GM23248 (cell line): ENCODE results near the gene CTSD. TPM values are rescaled to one million over a fixed set of nuclear protein-coding genes. Genes with fewer than 3 reads are reported as not detected.

Experiments
- DNase-seq: peaks from one replicate; pipeline ENCODE4 v3.0.0-alpha.2; 2015
- H2AFZ ChIP-seq: fragments of 200-600 bp; sonication (generic); 2 replicates; pipeline ENCODE4 v1.6.1; 2016; ENCODE audit warnings: antibody characterized with exemption
- H3F3A ChIP-seq: fragments of 200-600 bp; sonication (generic); 2 replicates; pipeline ENCODE4 v1.6.1; 2016; ENCODE audit warnings: mild to moderate bottlenecking, antibody characterized with exemption, mixed run types; ENCODE audit not compliant: insufficient read depth
- H3K27ac ChIP-seq: fragments of 200-600 bp; sonication (generic); 2 replicates; pipeline ENCODE4 v1.5.1; 2016; ENCODE audit warnings: mild to moderate bottlenecking
- H3K27me3 ChIP-seq: fragments of 200-600 bp; sonication (generic); replicated peaks from 2 replicates; pipeline ENCODE4 v1.6.1; 2016; ENCODE audit warnings: mild to moderate bottlenecking; ENCODE audit not compliant: insufficient read depth
- H3K36me3 ChIP-seq: fragments of 200-600 bp; sonication (generic); 2 replicates; pipeline ENCODE4 v1.6.1; 2016; ENCODE audit warnings: low read depth, mild to moderate bottlenecking
- H3K4me1 ChIP-seq: fragments of 200-600 bp; sonication (generic); 2 replicates; pipeline ENCODE4 v1.6.1; 2016; ENCODE audit warnings: mild to moderate bottlenecking; ENCODE audit not compliant: insufficient read depth
- H3K4me2 ChIP-seq: fragments of 200-600 bp; sonication (generic); one replicate; pipeline ENCODE4 v1.6.1; 2016; ENCODE audit warnings: mild to moderate bottlenecking; ENCODE audit not compliant: unreplicated experiment
- H3K4me3 ChIP-seq: fragments of 200-600 bp; sonication (generic); 2 replicates; pipeline ENCODE4 v1.5.1; 2016; ENCODE audit warnings: mild to moderate bottlenecking
- H3K79me2 ChIP-seq: fragments of 200-600 bp; sonication (generic); 2 replicates; pipeline ENCODE4 v1.6.1; 2016; ENCODE audit warnings: mild to moderate bottlenecking; ENCODE audit not compliant: insufficient read depth
- H3K9ac ChIP-seq: fragments of 200-600 bp; sonication (generic); 2 replicates; pipeline ENCODE4 v1.6.1; 2016; ENCODE audit warnings: mild to moderate bottlenecking
- H3K9me2 ChIP-seq: fragments of 200-600 bp; sonication (generic); 2 replicates; pipeline ENCODE4 v1.6.1; 2016; ENCODE audit warnings: mixed run types, mild to moderate bottlenecking, moderate library complexity; ENCODE audit not compliant: insufficient read depth
- H3K9me3 ChIP-seq: fragments of 200-600 bp; sonication (generic); one replicate; pipeline ENCODE4 v1.6.1; 2017; ENCODE audit warnings: low read depth
- H4K20me1 ChIP-seq: fragments of 200-600 bp; sonication (generic); 2 replicates; pipeline ENCODE4 v1.6.0; 2016; ENCODE audit not compliant: insufficient read depth
- EZH2 ChIP-seq: fragments of 200-600 bp; sonication (generic); IDR thresholded peaks from 2 replicates; pipeline ENCODE4 v1.6.1; 2018; ENCODE audit warnings: antibody characterized with exemption, mild to moderate bottlenecking; ENCODE audit not compliant: insufficient read depth, poor library complexity, severe bottlenecking
- EZH2phosphoT487 ChIP-seq: fragments of 200-600 bp; sonication (generic); IDR thresholded peaks from 2 replicates; pipeline ENCODE4 v1.6.1; 2018; ENCODE audit warnings: antibody characterized with exemption, moderate library complexity, mild to moderate bottlenecking, low read depth; ENCODE audit not compliant: insufficient read depth
- WGBS, 2 experiments: methylation state at CpG; one replicate each; pipeline ENCODE4 v1.1.6; 2015 to 2017; ENCODE audit warnings: low lambda C conversion rate in 2 of 2, low coverage in 1 of 2; ENCODE audit errors: missing lambda C conversion rate in 2 of 2; 5-methylcytosine and 5-hydroxymethylcytosine counted together
- in situ Hi-C: fragments of 300-500 bp; cut with MboI; formaldehyde crosslinking; loops from 2 replicates; pipeline ENCODE4 v1.15.0; 2020
- polyA plus RNA-seq: library from polyadenylated mRNA; unstranded; fragments of >200 nt; fragmentation: Nextera tagmentation; extraction: Ambion mirVana; gene quantifications from 2 replicates; pipeline ENCODE4 v1.2.1, GENCODE V29; 2016
- total RNA-seq: library from RNA; depleted of rRNA; stranded (reverse); fragments of >200 nt; shearing (Covaris generic); gene quantifications from 2 replicates; pipeline ENCODE4 v1.2.3, GENCODE V29; 2014

The CTSD gene
- total and polyA plus RNA-seq, 2 experiments from 2014 or later, result 305 to 321 TPM

GRCh38 chr11:1727861-1728260, 35.9 kb downstream of the CTSD start:
- Histone ChIP-seq H3K36me3 (no peaks in the 10 kb centered on the region), H3K79me2 (no peaks in the 10 kb centered on the region), H3K9me3 (no peaks in the 10 kb centered on the region), H3K4me2 (no peak overlapping the region), H4K20me1 (no peaks in the 10 kb centered on the region), H2AFZ (no peak overlapping the region), H3F3A (peaks cover 10% of the 10 kb centered on the region; the same call in 1 of the 2 replicates), H3K9ac (no peak overlapping the region), H3K27ac (no peak overlapping the region), H3K27me3 (peaks cover 52% of the 10 kb centered on the region), H3K9me2 (no peaks in the 10 kb centered on the region), H3K4me3 (no peak overlapping the region), H3K4me1 (no peaks in the 10 kb centered on the region)
- no peak for DNase-seq
- in situ Hi-C loops, result no loop called here
- 68 to 70% methylated on average over 9 of the region's 9 CpGs for WGBS, 2 experiments
- TF ChIP-seq EZH2phosphoT487 (no peak), EZH2 (no peak)

DNA sequence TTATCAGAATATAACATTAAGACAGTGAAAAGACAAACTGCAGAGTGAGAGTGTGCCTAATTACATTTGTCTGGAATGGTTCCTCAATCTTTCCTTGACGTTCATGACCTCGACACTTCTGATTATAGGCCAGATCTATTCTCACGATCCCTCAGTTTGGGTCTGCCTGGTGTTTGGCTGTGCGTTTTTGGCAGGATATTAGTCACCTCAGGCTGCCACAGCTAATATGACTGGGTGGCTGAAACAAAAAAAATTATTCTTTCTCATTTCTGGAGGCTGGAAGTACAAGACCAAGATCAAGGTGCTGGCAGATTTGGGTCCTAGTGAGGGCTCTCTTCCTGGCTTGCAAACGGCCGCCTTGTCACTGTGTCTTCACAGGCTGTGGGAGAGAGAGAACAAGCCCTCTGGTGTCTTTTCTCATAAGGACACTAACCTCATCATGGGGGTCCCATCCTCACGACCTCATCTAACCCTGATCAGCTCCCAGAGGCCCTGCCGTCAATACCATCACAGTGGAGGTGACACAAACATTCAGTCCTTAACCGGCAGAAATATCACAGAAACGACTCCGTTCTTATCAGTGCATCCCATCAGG, 36.5 kb downstream of the CTSD start:
- Histone ChIP-seq H3K27me3 (peaks cover 59% of the 10 kb centered on the region), H3K9me2 (no peaks in the 10 kb centered on the region), H3K9me3 (no peaks in the 10 kb centered on the region), H3K4me2 (no peak overlapping the region), H3K36me3 (no peaks in the 10 kb centered on the region), H2AFZ (no peak overlapping the region), H3F3A (peaks cover 10% of the 10 kb centered on the region; the same call in 1 of the 2 replicates), H4K20me1 (no peaks in the 10 kb centered on the region), H3K27ac (no peak overlapping the region), H3K4me3 (no peak overlapping the region), H3K4me1 (no peaks in the 10 kb centered on the region), H3K9ac (no peak overlapping the region), H3K79me2 (no peaks in the 10 kb centered on the region)
- DNase-seq, result no peak
- in situ Hi-C loops, result no loop called here
- TF ChIP-seq EZH2phosphoT487 (no peak), EZH2 (no peak)
- WGBS, 2 experiments, result 61 to 65% methylated on average over 11 of the region's 11 CpGs

DNA sequence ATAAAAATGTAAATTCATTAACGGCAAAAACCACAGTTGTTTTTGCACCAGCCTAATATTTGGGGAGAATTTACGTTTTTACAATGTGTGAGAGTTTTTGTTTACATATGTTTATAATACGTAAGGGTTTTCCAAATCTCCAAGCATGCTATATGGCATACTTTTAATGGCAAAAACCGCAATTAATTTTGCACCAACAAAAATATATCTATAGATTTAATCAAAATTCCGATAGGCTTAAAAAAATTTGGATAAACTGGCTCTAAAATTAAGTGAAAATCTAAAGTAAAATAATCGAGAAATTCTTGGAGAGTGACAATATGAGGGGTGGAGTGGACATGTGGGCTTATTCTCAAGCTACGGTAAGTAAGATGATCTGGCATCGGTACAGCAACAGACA, 43.9 kb downstream of the CTSD start:
- 39 to 46% methylated on average over 8 of the region's 8 CpGs for WGBS, 2 experiments
- H3K9ac ChIP-seq, result no peak overlapping the region
- H4K20me1 ChIP-seq, result no peaks in the 10 kb centered on the region
- no peak overlapping the region for H3K4me3 ChIP-seq
- no peak overlapping the region for H2AFZ ChIP-seq
- no peaks in the 10 kb centered on the region for H3F3A ChIP-seq
- TF ChIP-seq EZH2phosphoT487 (no peak), EZH2 (no peak)
- H3K79me2 ChIP-seq, result no peaks in the 10 kb centered on the region
- in situ Hi-C loops, result loop anchor here (25.0 kb wide), 1 partner anchor 443 kb away; the partner anchor contains the start of genes INS and TH
- peaks cover 49% of the 10 kb centered on the region for H3K27me3 ChIP-seq
- H3K4me1 ChIP-seq, result no peaks in the 10 kb centered on the region
- H3K27ac ChIP-seq, result no peak overlapping the region
- H3K9me2 ChIP-seq, result no peaks in the 10 kb centered on the region
- no peaks in the 10 kb centered on the region for H3K36me3 ChIP-seq
- no peak overlapping the region for H3K4me2 ChIP-seq
- DNase-seq, result no peak
- no peaks in the 10 kb centered on the region for H3K9me3 ChIP-seq

- no peaks in the 10 kb centered on the region for H3K9me3 ChIP-seq
- no peak overlapping the region for H3K27ac ChIP-seq
- no peaks in the 10 kb centered on the region for H3K9me2 ChIP-seq
- DNase-seq, result no peak
- WGBS, 2 experiments, result 76 to 87% methylated on average over 15 of the region's 15 CpGs
- H3K9ac ChIP-seq, result no peak overlapping the region
- no peaks in the 10 kb centered on the region for H3F3A ChIP-seq
- in situ Hi-C loops, result loop anchor here (25.0 kb wide), 1 partner anchor 444 kb away; the partner anchor contains the start of genes INS and TH
- H2AFZ ChIP-seq, result no peak overlapping the region
- H4K20me1 ChIP-seq, result no peaks in the 10 kb centered on the region
- H3K79me2 ChIP-seq, result no peaks in the 10 kb centered on the region
- H3K4me1 ChIP-seq, result no peaks in the 10 kb centered on the region
- no peaks in the 10 kb centered on the region for H3K36me3 ChIP-seq
- TF ChIP-seq EZH2phosphoT487 (no peak), EZH2 (no peak)
- no peak overlapping the region for H3K4me2 ChIP-seq
- peaks cover 43% of the 10 kb centered on the region for H3K27me3 ChIP-seq
- H3K4me3 ChIP-seq, result no peak overlapping the region
These were observed 45.4 kb downstream of the CTSD start for GRCh38 chr11:1718326-1718725.

GRCh38 chr11:1717745-1718144, 46.0 kb downstream of the CTSD start:
- Histone ChIP-seq H3F3A (no peaks in the 10 kb centered on the region), H3K4me3 (no peak overlapping the region), H3K27ac (no peak overlapping the region), H3K9me2 (no peaks in the 10 kb centered on the region), H3K9ac (no peak overlapping the region), H3K36me3 (no peaks in the 10 kb centered on the region), H3K9me3 (no peaks in the 10 kb centered on the region), H3K4me2 (no peak overlapping the region), H3K27me3 (peaks cover 41% of the 10 kb centered on the region), H4K20me1 (no peaks in the 10 kb centered on the region), H3K4me1 (no peaks in the 10 kb centered on the region), H2AFZ (no peak overlapping the region), H3K79me2 (no peaks in the 10 kb centered on the region)
- 27 to 40% methylated on average over 8 of the region's 8 CpGs for WGBS, 2 experiments
- TF ChIP-seq EZH2 (no peak), EZH2phosphoT487 (no peak)
- in situ Hi-C loops, result loop anchor here (25.0 kb wide), 1 partner anchor 445 kb away; the partner anchor contains the start of genes INS and TH
- DNase-seq, result no peak
